B cell (primary cell): ENCODE results near the gene FBXO10. TPM values are rescaled to one million over a fixed set of nuclear protein-coding genes. Genes with fewer than 3 reads are reported as not detected.

Source experiments
- ATAC-seq: fragments of 200-7000 bp; cut with Tn5 transposase; one replicate; pipeline ENCODE4 v1.10.0; 2021; ENCODE audit warnings: low read depth, mild to moderate bottlenecking, moderate number of reproducible peaks, moderate library complexity
- CTCF ChIA-PET: fragments of 350-600 bp; sonication (Branson Sonifier 250); formaldehyde crosslinking; loops from one replicate; lab custom pipeline; 2021; ENCODE audit warnings: antibody characterized with exemption, inconsistent platforms; lab: Charles Lee
- POLR2A ChIA-PET: fragments of 350-600 bp; sonication (Branson Sonifier 250); formaldehyde crosslinking; loops from one replicate; lab custom pipeline; 2021; ENCODE audit warnings: antibody characterized with exemption; lab: Charles Lee
- DNase-seq: peaks from one replicate; pipeline ENCODE4 v3.0.0; 2013
- H2AFZ ChIP-seq: 2 replicates; pipeline ENCODE4 v1.6.1; 2012; ENCODE audit warnings: mild to moderate bottlenecking, low read depth, low read length; ENCODE audit not compliant: insufficient read depth, poor library complexity, severe bottlenecking
- H3K27ac ChIP-seq, 2 donors: 1 replicate in 1 of 2; 2 replicates in 1 of 2; pipeline ENCODE4 v1.5.1; 2012 to 2013; ENCODE audit warnings: low read length in 2 of 2, mild to moderate bottlenecking in 2 of 2, moderate library complexity in 1 of 2
- H3K27me3 ChIP-seq, 4 experiments: fragments of 200-600 bp in 1 of 4; sonication (generic) in 1 of 4; replicated peaks in 1 of 4; 1 replicate in 2 of 4; 2 replicates in 2 of 4; pipeline versions ENCODE4 v1.6.1 to v1.7.0; 2013 to 2016; ENCODE audit warnings: low read length in 3 of 4, mild to moderate bottlenecking in 2 of 4, mixed read lengths in 1 of 4, moderate library complexity in 1 of 4; ENCODE audit not compliant: insufficient read depth in 4 of 4, control insufficient read depth in 3 of 4; ENCODE audit errors: control extremely low read depth in 1 of 4
- H3K36me3 ChIP-seq, 2 experiments: replicated peaks in 1 of 2; 1 replicate in 1 of 2; 2 replicates in 1 of 2; pipeline versions ENCODE4 v1.6.1 to v1.7.1; 2013; ENCODE audit warnings: low read length in 1 of 2; ENCODE audit not compliant: insufficient read depth in 2 of 2, control insufficient read depth in 1 of 2; ENCODE audit errors: control extremely low read depth in 1 of 2, extremely low read depth in 1 of 2
- H3K4me1 ChIP-seq, 2 donors: fragments of 200-600 bp in 1 of 2; sonication (generic) in 1 of 2; 1 replicate in 1 of 2; 2 replicates in 1 of 2; pipeline versions ENCODE4 v1.5.1 to v1.6.1; 2013 to 2017; ENCODE audit warnings: low read length in 2 of 2; ENCODE audit not compliant: control insufficient read depth in 2 of 2, insufficient read depth in 2 of 2
- H3K4me2 ChIP-seq: replicated peaks from 2 replicates; pipeline ENCODE3; 2012; ENCODE audit warnings: mild to moderate bottlenecking, low read depth, low read length; ENCODE audit not compliant: poor library complexity, severe bottlenecking
- H3K4me3 ChIP-seq, 5 experiments: fragments of 200-600 bp in 1 of 5; sonication (generic) in 1 of 5; 1 replicate in 3 of 5; 2 replicates in 2 of 5; pipeline versions ENCODE4 v1.5.1 to v1.7.0; 2011 to 2016; ENCODE audit warnings: low read length in 4 of 5, mild to moderate bottlenecking in 4 of 5, low read depth in 2 of 5, control low read depth in 1 of 5, moderate library complexity in 1 of 5; ENCODE audit not compliant: insufficient read depth in 1 of 5; ENCODE audit errors: control extremely low read depth in 1 of 5, extremely low read depth in 1 of 5
- H3K79me2 ChIP-seq: fragments of 200-600 bp; sonication (generic); one replicate; pipeline ENCODE4 v1.6.0; 2016; ENCODE audit warnings: low read length; ENCODE audit not compliant: control insufficient read depth, insufficient read depth
- H3K9ac ChIP-seq: fragments of 200-600 bp; sonication (generic); 2 replicates; pipeline ENCODE4 v1.6.1; 2017; ENCODE audit warnings: mild to moderate bottlenecking, low read length, moderate library complexity
- H3K9me3 ChIP-seq, 3 donors: one replicate each; pipeline versions ENCODE4 v1.6.1 to v1.7.1; 2013; ENCODE audit warnings: low read length in 2 of 3; ENCODE audit not compliant: control insufficient read depth in 2 of 3, insufficient read depth in 1 of 3; ENCODE audit errors: control extremely low read depth in 1 of 3
- H4K20me1 ChIP-seq: 2 replicates; pipeline ENCODE4 v1.6.0; 2012; ENCODE audit warnings: mild to moderate bottlenecking, low read length; ENCODE audit not compliant: insufficient read depth, control insufficient read depth, poor library complexity, severe bottlenecking
- H3K27ac Mint-ChIP-seq: one replicate; pipeline ENCODE4 v1.8.0; 2021; ENCODE audit warnings: mixed read lengths
- H3K27me3 Mint-ChIP-seq: one replicate; pipeline ENCODE4 v1.8.0; 2021; ENCODE audit warnings: mixed read lengths
- H3K4me1 Mint-ChIP-seq: one replicate; pipeline ENCODE4 v1.8.0; 2021; ENCODE audit warnings: mixed read lengths
- H3K4me3 Mint-ChIP-seq: one replicate; pipeline ENCODE4 v1.8.0; 2021; ENCODE audit warnings: mixed read lengths
- H3K9me3 Mint-ChIP-seq: one replicate; pipeline ENCODE4 v1.8.0; 2022; ENCODE audit warnings: mixed read lengths; ENCODE audit not compliant: insufficient read depth
- CTCF ChIP-seq: fragments of 200-600 bp; IDR thresholded peaks from one replicate; pipeline ENCODE4 v1.8.0; 2022; ENCODE audit warnings: antibody characterized with exemption, mild to moderate bottlenecking
- EZH2 ChIP-seq: IDR thresholded peaks from 2 replicates; pipeline ENCODE4 v1.6.1; 2012; ENCODE audit warnings: borderline replicate concordance, low read depth, mild to moderate bottlenecking, moderate library complexity, low read length; ENCODE audit not compliant: insufficient read depth, poor library complexity, severe bottlenecking
- WGBS: methylation state at CpG from one replicate; pipeline ENCODE4 v1.1.5; 2013; ENCODE audit warnings: missing lambda C conversion rate; ENCODE audit not compliant: insufficient coverage; 5-methylcytosine and 5-hydroxymethylcytosine counted together
- intact Hi-C: fragments of 100-400 bp; cut with micrococcal nuclease; formaldehyde crosslinking; loops from one replicate; pipeline ENCODE4 v1.10.0; 2022
- polyA plus RNA-seq: library from polyadenylated mRNA; depleted of rRNA; stranded (reverse); fragments of >200 nt; gene quantifications from 2 replicates; pipeline ENCODE4 v1.2.3, GENCODE V29; 2012
- total RNA-seq, 2 donors: library from RNA; stranded (reverse); fragments of 120-200 nt in 1 of 2; gene quantifications; 1 replicate in 1 of 2; 2 replicates in 1 of 2; pipeline versions ENCODE4 v1.2.3 to v1.2.4, GENCODE V29; 2013 to 2022

The FBXO10 gene
- total and polyA plus RNA-seq, 2 donors (not counting 1 experiment from before 2014, with no cell fraction given) = 18.6 to 67.3 TPM

GRCh38 chr9:37509536-37509935, 66.6 kb downstream of the FBXO10 start:
- 100% methylated on average over 4 of the region's 7 CpGs for WGBS
- Histone ChIP-seq H3K27me3 (no peaks in the 10 kb centered on the region), H3K4me3 (no peak overlapping the region), H3K79me2 (no peaks in the 10 kb centered on the region), H3K27ac (no peak overlapping the region), H3K36me3 (peaks cover 0 to 22% of the 10 kb centered on the region in 2 experiments), H2AFZ (no peak overlapping the region), H3K9ac (no peak overlapping the region), H4K20me1 (no peaks in the 10 kb centered on the region), H3K9me3 (no peaks in the 10 kb centered on the region), H3K4me2 (no peak overlapping the region), H3K4me1 (peaks cover 0 to 4% of the 10 kb centered on the region in 2 donors)
- DNase-seq = no peak
- no peaks in the 10 kb centered on the region for H3K27me3 Mint-ChIP-seq
- no peak overlapping the region for H3K4me3 Mint-ChIP-seq
- no peaks in the 10 kb centered on the region for H3K9me3 Mint-ChIP-seq
- ATAC-seq = no peak
- H3K4me1 Mint-ChIP-seq = peaks cover 13% of the 10 kb centered on the region
- no peak for TF ChIP-seq EZH2
- TF ChIP-seq CTCF = no peak
- intact Hi-C loops = no loop called here
- ChIA-PET POLR2A (no interaction called here), CTCF (interaction anchor here (0.6 to 1.7 kb wide), 6 partner anchors 102 to 636 kb away, joined by 3 to 5 read pairs (median 3); no protein-coding TSS in a partner anchor)
- no peak overlapping the region for H3K27ac Mint-ChIP-seq

- WGBS = 100% methylated on average over 2 of the region's 3 CpGs
- intact Hi-C loops = no loop called here
- DNase-seq (peak; percentile 31), ATAC-seq (peak; percentile 24)
- Mint-ChIP-seq H3K27ac (peak overlapping the region; percentile 11), H3K4me1 (peaks cover 13% of the 10 kb centered on the region), H3K4me3 (no peak overlapping the region), H3K27me3 (no peaks in the 10 kb centered on the region), H3K9me3 (no peaks in the 10 kb centered on the region)
- Histone ChIP-seq H4K20me1 (no peaks in the 10 kb centered on the region), H3K9me3 (no peaks in the 10 kb centered on the region), H3K9ac (no peak overlapping the region), H3K4me1 (peaks cover 0 to 4% of the 10 kb centered on the region in 2 donors), H3K4me3 (no peak overlapping the region), H3K79me2 (no peaks in the 10 kb centered on the region), H3K27me3 (no peaks in the 10 kb centered on the region), H2AFZ (no peak overlapping the region), H3K4me2 (no peak overlapping the region), H3K27ac (no peak overlapping the region), H3K36me3 (peaks cover 0 to 25% of the 10 kb centered on the region in 2 experiments)
- CTCF ChIA-PET = interaction anchor here (0.5 to 1.7 kb wide), 8 partner anchors 93 to 1011 kb away, joined by 3 to 5 read pairs (median 3); no protein-coding TSS in a partner anchor
- POLR2A ChIA-PET = no interaction called here
- TF ChIP-seq CTCF = peak; percentile 21
- TF ChIP-seq EZH2 = no peak
These were observed 67.4 kb downstream of the FBXO10 start for GRCh38 chr9:37508834-37509206.
